Hematopoietic multipotent progenitor cell treated with erythropoietin and hydrocortisone succinate and interleukin-3 and kit ligand, for 15 days (in vitro differentiated cells): ENCODE measurements around the gene ABCB4.

Experiments
- DNase-seq: peaks from one replicate; pipeline ENCODE4 v3.0.0-alpha.2; 2015; ENCODE audit warnings: low spot score

ABCB4 gene

DNA sequence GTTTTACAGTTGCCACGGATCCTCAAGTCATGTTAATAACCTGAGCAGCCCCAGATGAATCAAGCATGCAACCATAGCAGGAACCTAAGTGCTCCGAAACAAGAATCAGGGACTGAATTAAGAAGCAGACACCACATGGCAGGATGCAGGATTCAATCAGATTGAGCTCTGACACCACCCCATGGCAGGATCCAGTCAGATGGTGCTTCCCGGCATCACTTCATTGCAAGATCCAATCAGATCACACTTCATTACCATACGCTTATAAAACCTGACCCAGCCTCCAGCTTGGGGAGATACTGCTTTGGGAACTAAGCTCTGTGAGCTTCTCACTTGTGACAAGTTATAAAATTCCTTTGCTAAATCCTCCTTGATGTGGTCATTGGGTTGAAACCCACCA lies 55.3 kb downstream of the ABCB4 start:
- no peak for DNase-seq

DNA sequence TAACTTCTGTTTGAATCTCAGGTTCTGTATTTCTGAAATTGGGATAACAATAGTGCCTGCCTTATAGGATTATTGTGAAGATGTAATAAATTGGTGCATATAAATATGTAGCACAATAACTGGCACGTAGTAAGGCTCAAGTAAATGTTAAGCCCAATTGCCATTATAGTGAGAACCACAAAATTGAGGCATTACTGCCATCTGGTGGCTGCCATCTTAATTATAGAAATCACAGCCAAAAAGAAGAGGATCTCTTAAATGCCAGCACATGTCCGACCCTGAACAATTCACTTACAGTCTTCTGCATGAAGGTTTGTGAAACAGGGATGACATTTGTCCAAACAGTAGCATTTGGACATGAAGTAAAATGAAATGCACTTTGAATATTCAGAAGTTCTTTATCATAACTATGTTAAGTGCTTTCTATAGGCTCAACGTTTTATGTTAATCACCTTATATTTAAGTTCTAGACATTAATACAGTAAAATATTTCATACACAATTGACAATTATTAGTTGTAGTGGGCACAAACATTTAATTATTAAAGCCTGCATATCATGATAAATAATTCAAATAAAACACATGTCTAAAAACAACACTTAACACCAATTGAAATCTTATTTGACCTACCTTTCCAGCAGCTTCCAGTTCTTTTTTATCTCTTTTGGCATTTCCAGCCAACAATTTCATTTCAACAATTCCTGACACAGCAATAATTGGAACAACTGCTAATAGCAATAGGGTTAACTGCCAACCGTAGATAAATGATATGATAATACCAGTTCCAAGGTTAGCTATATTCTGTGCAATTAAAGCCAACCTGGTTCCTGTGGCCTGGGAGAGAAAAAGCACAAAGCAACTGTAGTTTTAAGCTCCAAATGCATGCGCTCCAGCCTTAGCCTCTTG lies 58.5 kb downstream of the ABCB4 start:
- peak; percentile 53 for DNase-seq

DNA sequence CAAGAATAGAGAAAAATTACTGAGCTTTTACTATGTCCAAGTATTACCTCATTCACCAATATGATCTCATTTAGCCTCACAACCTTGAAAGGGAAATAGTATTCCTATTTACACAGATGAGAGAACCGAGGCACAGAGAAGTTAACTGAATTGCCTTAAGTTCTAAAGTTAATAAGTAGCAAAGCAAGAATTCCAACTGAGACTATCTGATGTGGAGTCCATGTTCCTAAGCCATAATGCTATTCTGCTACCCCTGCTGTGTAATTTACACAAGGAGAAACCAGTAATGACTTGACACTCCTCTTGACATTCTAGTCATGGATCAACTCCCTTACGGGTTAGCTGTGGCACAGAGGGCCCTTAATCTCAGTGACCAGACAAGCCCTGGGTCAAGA lies 60.7 kb downstream of the ABCB4 start:
- DNase-seq, result no peak

DNA sequence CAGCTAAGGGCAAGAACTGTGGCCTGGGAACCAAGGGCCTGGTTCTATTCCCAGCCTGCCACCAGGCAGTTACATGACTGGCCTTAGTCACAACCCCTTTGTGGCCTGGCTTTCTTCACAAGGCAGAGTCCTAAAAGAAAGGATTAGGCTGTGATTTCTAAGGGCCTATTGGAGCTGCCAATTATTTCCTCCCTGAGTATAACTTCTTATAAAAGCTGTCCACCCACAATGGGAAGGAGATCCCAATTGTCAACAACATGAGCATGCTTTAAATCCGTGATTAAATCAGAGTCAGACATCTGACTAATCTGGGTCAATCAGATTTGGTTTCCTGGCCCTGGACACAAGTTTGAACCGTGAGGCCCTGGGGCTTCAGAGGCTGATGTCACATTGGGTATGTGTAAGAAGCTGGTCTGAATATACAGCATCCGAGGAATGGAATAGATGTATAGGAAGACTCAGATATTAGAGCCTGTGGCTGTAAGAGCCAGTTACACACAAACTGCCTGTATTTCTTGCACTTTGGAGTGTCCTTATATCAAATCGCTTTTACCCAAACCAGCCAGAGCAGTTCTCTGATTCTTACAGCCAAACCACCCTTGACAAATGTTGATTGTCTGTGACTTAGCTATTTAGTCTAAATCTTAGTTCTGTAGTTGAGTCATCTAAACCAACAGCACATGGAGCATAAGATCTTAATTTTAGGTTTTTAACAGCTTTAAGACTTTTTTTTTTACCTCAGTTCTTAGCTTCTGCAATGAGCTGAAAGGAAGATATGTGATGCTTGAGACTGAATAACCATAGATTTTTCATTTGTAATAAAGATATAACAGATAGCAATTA lies 61.3 kb downstream of the ABCB4 start:
- DNase-seq, result no peak

DNA sequence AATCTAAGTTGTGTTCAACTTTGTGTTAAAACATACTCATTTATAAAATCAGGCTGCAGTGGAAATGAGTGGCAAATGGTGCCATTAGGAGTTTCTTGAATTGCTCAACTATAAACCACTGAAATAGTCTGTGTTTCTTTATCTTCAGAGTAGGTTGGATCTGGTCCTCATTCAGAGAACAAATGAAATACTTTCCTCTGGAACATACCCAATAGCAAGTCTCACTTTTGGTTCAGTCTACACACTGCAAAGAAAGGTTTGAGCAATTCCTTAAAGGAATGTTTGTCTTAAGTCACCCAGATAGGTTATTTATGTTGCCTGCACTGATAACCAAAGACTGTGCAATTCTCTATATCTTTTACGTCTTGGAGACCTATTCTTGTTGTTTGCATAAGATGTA lies 62.5 kb downstream of the ABCB4 start:
- DNase-seq, result no peak

DNA sequence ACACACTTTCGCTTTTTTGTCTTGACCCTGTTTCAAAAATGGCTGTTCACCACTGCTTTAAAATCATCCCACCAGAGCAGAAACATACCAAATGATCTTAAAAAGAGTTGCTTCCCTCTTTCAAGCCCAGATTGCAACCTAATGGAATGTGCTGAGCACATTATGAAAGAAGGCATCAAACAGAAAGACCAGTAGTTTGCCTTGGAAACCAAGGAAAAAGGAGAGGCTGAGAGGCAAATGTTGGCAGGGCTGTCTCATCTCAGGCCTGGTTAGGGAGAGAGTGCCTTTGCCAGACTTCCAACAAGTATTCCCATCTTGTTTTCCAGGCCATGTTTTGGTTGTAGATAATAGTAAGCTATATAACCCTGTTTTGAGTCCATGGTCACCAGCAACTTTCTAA lies 64.3 kb downstream of the ABCB4 start:
- no peak for DNase-seq

DNA sequence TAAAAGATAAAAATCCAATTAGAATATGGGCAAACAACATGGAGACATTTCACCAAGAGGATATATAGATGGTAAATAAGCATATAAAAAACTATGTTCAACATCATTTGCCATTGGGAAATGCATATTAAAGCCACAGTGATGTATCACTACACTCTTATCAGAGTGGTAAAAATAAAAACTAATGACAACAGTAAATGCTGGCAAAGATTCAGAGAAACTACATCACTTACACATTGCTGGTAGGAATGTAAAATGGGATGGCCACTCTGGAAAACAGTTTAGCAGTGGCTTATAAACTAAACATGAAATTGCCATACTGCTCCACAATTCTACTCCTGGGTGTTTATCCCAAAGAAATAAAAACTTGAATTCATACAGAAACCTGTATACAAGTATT lies 70.8 kb downstream of the ABCB4 start:
- DNase-seq, result no peak

DNA sequence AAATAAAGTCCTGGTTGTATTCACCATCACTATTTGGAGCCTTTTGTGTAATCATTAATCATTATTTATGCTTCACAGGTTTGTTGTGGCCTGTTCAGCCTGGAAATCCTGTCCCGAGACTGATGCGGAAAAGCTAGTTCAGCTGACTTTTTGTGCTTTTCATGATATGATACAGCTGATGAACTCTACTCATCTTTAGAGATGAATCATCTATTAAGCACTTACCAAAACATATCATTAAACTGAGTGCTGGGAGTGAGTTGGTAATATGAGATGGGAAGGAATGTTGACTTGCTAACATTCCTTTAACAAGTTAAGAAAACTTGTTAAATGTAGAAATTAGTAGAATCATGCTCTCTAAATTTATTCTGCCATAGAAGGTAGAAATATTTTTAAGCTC lies 77.0 kb downstream of the ABCB4 start:
- DNase-seq, result no peak

DNA sequence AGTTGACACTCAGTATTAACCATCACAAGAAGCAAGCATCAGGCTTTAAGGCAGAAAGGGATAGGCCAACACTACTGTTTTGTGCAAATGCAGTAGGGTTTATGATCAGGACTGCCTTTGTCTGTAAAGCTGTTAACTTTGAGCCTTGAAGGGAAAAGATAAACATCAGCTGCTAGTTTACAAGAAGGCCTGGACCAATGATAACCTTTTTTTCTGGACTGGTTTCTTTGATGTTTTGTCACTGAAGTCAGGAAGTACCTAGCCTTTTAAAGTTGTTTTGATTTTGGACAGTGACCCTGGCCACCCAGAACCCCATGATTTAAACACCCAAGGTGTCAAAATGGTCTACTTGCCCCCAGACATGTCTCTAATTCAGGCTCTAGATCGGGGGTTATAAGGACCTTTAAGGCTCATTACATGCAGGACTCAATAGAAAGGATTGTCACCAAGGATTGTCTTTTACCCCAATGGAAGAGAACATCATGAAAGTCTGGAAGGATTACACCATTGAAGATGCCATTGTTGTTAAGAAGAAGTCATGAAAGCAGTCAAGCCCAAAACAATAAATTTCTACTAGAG lies 79.9 kb downstream of the ABCB4 start:
- no peak for DNase-seq

DNA sequence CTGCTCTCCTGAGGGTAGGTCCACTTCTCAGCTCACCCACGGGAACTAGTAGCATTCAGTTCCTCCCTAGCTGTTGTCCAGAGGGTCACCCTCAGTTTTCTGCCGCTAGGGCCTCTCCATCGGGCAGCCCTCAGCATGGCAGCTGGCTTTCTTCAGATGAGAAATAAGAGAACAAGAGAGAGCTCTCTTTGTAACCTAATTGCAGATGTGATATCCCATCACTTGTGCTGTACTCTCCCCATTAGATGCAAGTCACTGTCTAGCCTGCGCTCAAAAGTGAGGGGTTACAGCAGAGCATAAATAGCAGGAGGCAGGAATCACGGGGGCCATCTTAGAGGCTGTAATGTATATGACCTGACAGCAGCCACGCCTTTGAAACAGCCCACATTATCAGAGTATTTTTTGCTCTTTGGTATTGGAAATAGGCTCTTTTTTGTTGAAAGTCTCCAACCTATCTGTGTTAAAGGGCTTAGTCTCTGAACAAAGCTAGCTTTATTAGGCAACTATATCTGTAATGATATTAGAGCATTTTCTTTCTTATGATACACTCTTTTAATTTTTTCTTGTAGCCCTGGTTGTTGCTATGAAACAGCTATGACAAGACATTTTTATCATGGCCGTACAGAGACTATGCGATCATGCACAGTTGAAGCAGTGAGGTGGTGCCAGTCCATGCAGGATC lies 84.3 kb downstream of the ABCB4 start:
- DNase-seq, result no peak

DNA sequence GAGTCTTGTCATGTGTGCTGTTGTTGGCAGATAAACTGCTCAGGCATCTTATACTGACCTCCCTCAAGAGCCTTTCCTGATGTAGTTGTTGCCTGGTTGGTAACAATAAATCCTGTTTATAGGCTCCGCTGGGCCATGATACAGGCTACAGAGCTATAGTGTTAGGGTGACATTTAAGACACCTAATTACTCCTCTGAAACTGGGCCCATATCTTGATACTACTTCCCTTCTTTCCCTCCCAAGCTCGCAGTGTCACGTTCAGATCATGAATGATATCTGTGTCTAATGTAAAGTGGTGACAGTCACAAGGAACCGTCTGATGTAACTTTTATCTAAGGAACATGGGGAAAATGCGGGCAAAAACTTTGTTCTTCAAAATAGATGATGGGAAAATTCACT lies 94.6 kb downstream of the ABCB4 start:
- DNase-seq, result no peak

DNA sequence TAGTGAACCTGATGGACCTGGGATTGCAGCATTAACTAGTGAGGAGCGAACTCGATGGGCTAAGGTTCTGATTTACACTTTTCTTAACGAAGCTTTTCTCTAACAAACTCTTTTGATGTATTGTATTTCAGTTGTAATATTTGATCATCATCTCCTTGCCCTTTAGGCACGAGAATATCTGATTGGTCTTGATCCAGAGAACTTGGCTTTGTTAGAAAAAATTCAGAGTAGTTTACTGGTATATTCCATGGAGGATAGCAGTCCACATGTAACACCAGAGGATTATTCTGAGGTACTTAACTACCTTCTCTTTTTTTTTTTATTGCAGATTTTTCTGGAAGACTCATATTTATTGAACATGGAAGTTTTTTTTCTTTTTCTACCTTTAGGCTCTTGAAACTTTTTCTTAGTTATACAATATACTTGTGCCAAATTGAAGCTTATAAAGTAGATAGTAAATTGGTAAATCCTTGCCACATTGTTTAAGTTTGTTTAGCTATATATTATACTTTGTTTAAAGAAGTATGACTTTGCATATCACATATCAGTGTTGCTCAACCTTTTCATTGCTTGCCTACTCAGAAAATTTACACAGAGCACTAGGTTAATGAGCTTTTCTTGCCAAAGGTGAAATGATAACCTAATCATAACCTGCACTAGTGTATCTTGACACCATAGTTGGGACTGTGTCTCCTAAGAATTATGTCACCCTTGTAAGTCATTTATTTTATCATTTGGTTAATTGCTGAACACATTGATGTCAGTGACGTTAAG lies 99.6 kb downstream of the ABCB4 start:
- DNase-seq, result no peak

DNA sequence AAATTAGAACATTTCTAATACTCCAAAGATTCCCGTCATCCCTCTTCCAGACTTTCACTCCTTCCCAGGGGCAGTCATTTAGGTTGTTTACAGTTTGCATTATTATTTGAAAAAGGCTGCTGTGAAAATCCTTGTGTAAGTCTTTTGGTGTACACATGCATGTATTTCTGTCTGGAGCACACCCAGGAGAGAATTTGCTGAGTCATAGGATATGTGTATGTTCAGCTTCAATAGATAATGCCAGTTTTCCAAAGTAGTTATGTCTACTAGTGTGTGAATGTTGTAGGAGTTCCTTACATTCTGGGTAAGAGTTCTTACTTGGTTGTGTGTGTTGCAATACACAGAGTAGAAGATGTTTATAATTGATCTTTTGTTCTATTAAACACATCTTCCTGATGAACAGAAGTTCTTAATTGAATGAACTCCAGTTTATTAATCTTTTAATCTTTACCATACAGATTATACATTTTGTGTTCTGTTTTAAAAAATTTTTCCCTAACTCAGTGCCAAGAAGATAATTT lies 104.8 kb downstream of the ABCB4 start:
- DNase-seq, result peak; percentile 28

DNA sequence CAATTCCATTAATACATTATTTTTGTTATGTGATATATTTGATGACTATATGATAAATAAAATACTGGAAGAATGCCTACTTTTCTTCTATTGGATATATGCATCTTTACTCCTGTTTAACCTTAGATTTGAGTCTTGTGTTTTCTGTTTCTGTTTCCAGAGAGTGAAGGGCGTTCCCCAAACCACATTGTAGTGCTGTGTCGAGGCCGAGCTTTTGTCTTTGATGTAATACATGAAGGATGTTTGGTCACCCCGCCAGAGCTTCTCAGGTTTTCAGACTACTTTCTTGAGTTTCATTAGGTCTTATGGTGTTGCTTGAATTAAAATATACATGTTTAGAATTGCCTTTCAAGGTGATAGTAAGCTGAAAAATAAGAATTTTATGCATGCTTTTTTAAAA lies 106.3 kb downstream of the ABCB4 start:
- no peak for DNase-seq

DNA sequence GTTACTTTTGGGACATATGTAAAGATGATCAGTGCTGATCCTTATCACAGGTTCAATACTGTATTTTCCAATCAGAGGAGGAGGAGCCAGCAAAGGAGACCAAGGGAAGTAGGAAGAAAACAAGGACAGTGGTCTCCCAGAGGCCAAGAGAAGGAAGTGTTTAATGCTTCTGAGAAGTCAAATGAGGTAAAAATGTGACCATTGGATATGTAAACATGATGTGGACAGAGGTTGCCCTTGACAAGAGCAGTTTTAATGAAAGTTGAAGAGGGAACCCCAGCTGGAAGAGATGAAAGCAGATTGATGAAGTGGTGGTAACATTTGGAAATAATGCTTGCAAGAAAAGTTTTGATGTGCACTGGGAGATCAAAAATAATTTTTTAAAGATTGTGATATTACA lies 111.2 kb downstream of the ABCB4 start:
- no peak for DNase-seq

DNA sequence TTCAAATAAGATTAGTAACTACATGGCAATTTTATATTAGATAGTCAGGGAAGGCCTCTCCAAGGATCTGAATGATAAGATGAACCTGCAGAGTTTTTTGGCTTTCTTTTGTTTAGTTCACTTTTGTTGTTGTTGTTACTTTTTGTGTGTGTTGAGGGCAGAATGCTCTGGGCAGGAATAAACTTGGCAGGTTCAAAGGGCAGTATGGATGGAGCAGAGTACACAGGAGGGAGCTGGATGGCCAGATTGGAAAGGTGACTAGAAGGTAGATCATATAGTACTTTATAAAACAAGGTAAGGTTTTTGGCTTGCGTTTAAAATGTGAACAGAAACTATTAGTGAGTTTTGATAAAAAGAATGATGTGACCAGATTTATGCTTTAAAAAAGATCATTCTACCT lies 112.1 kb downstream of the ABCB4 start:
- DNase-seq, result no peak

DNA sequence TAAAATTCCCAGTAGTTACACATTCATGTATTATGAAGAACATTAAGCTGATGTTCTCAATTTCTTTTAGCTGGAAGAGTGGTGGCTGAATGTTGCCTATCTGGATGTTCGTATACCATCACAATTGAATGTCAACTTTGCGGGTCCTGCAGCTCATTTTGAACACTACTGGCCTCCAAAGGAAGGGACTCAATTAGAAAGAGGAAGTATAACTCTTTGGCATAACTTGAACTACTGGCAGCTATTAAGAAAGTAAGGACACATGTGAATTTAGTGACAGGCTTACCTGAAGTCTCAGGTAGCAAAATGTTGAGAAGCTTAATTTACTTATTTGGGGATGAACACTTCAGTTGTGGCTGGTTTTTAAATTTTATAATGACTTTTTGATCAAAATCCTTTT lies 114.2 kb downstream of the ABCB4 start:
- DNase-seq, result no peak

DNA sequence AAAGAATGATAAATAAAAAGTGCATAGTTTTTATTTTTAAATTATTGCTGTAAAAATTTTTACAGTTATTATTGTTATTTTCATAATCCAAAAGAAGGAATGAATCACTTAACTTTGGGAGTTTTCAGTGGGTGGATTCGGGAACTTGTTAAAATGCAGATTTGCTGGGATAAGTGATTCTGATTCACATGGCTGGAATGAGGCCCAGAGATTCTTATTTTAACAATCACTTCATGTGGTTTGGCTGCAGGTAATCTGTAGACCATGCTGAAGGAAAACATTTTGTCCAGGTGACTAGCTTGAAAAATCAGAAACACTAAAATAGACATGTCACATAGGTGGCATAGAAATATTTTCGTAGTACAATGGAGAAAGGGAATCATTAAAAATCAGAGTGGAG lies 116.1 kb downstream of the ABCB4 start:
- no peak for DNase-seq

DNA sequence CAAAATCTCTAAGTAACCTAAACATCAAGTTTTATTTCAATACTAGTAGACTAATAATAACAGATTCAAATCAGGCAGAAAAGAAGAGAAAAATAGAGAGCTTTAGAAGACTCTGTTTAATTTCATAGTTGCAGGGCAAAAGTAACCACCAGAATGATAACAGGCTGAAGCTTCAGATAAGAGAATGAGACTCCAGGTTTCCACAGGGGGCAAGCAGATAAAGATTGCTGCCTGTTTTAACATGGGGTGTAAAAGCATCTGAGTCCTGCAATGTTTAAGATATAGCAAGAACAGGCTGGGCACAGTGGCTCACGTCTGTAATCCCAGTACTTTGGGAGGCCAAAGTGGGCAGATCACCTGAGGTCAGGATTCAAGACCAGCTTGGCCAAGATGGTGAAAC lies 119.0 kb downstream of the ABCB4 start:
- DNase-seq, result no peak

DNA sequence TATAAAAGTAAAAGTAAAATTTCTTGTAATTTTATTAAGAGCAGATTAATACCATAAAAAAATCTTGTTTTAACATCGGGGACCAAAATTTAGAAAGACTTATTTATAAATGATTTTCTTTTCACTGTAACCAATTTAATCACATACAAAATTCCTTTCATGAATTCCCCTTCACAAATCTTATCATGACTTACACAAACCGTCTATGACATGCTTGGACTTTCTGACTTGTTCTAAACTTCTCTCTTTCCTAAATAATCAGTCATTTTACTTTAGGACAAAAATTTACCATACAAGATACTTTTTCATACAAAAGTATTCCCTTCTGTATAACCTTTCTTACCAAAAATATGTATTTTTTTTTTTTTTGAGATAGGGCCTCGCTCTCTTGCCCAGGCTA lies 120.7 kb downstream of the ABCB4 start:
- no peak for DNase-seq
